GM12878 (cell line): ENCODE data around the gene MXI1. TPM values are rescaled to one million over a fixed set of nuclear protein-coding genes. Genes with fewer than 3 reads are reported as not detected.

Source experiments
- BCLAF1 ChIP-seq: fragments of 450-650 bp; IDR thresholded peaks from 2 replicates; pipeline ENCODE4 v1.6.1; 2017; ENCODE audit warnings: antibody characterized with exemption, mild to moderate bottlenecking, moderate library complexity
- EZH2 ChIP-seq: IDR thresholded peaks from 2 replicates; pipeline ENCODE4 v1.6.1; 2012; ENCODE audit warnings: low read depth, mild to moderate bottlenecking, control low read depth, inconsistent platforms, low read length, borderline replicate concordance; ENCODE audit not compliant: control insufficient read depth
- NR2F1 ChIP-seq: fragments of 450-650 bp; conservative IDR thresholded peaks from 2 replicates; pipeline ENCODE4 v1.6.1; 2017; ENCODE audit warnings: mild to moderate bottlenecking
- SMC3 ChIP-seq: IDR thresholded peaks from 2 replicates; pipeline ENCODE4 v1.6.1; 2011; ENCODE audit warnings: low read length, improper control_type of control experiment, borderline replicate concordance
- TAF1 ChIP-seq: IDR thresholded peaks from 2 replicates; pipeline ENCODE4 v1.6.1; 2011; ENCODE audit warnings: mild to moderate bottlenecking, low read depth, low read length, borderline replicate concordance
- YBX1 ChIP-seq: fragments of 450-650 bp; IDR thresholded peaks from 2 replicates; pipeline ENCODE4 v1.6.1; 2016; ENCODE audit warnings: antibody characterized with exemption
- ZNF217 ChIP-seq: fragments of 450-650 bp; IDR thresholded peaks from 2 replicates; pipeline ENCODE4 v1.6.1; 2017; ENCODE audit warnings: antibody characterized with exemption, mild to moderate bottlenecking
- ZNF592 ChIP-seq: fragments of 450-650 bp; IDR thresholded peaks from 2 replicates; pipeline ENCODE4 v1.6.1; 2017; ENCODE audit warnings: mild to moderate bottlenecking, moderate library complexity
- polyA plus RNA-seq, 11 experiments: library from polyadenylated mRNA; depleted of rRNA in 4 of 11; unstranded in 6 of 11; stranded (reverse) in 5 of 11; fragments of >200 nt; fragmentation: Nextera tagmentation in 4 of 11; fragmentation: Illumina TruSeq in 1 of 11; extraction: Ambion mirVana in 4 of 11; extraction: Trizol in 1 of 11; gene quantifications; 1 replicate in 1 of 11; 2 replicates in 10 of 11; pipeline versions ENCODE4 v1.2.1 to v1.2.3, GENCODE V29; 2011 to 2016; ENCODE audit warnings: inconsistent platforms in 2 of 11, missing spikeins in 2 of 11, low read depth in 1 of 11
- total RNA-seq, 4 experiments: library from RNA; depleted of rRNA in 3 of 4; stranded (reverse); fragments of >200 nt in 3 of 4; fragmentation: Illumina TruSeq in 1 of 4; extraction: Trizol in 1 of 4; gene quantifications; 2 replicates each; pipeline versions ENCODE4 v1.2.1 to v1.2.3, GENCODE V29; 2013 to 2021
- TF ChIP-seq, protein P1 (sequence below): fragments of 450-650 bp; IDR thresholded peaks from 2 replicates; pipeline ENCODE4 v1.6.1; 2017; ENCODE audit warnings: mild to moderate bottlenecking

MXI1 gene
- total and polyA plus RNA-seq, 10 of the 15 experiments (the other 5 are each of a cell fraction or from before 2014, with no cell fraction given), result 0.23 to 8.0 (median 0.41) TPM

DNA sequence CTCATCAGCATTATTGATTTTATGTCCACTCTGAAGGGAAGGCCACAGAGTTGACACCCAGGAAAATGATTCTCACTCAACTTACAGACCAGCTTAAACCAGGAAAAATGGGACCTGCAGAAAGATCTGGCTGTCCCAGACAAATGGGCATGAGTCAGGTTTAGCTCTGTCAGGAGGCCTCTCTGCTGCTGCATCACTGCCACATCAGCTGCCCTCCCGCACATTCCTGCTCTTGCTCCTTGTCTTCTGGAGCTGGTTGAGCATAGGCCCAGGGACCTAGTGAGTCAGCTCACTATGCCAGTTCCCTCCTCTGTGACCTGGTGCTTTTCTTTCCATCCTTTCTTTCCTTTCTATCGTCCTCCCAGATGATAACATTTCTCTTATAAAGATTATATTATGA lies 116.1 kb downstream of the MXI1 start (continued):
- TF ChIP-seq, protein P1, sequence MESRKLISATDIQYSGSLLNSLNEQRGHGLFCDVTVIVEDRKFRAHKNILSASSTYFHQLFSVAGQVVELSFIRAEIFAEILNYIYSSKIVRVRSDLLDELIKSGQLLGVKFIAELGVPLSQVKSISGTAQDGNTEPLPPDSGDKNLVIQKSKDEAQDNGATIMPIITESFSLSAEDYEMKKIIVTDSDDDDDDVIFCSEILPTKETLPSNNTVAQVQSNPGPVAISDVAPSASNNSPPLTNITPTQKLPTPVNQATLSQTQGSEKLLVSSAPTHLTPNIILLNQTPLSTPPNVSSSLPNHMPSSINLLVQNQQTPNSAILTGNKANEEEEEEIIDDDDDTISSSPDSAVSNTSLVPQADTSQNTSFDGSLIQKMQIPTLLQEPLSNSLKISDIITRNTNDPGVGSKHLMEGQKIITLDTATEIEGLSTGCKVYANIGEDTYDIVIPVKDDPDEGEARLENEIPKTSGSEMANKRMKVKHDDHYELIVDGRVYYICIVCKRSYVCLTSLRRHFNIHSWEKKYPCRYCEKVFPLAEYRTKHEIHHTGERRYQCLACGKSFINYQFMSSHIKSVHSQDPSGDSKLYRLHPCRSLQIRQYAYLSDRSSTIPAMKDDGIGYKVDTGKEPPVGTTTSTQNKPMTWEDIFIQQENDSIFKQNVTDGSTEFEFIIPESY, result no peak
- TF ChIP-seq BCLAF1 (no peak), SMC3 (no peak), TAF1 (no peak), EZH2 (no peak), NR2F1 (no peak), ZNF592 (no peak), YBX1 (no peak), ZNF217 (no peak)
- TF ChIP-seq, all 136 proteins: peak for 0
